Upper lobe of left lung (tissue), 4 donors: ENCODE data around the gene TMEM132C.

Experiments
- CTCF ChIP-seq, 6 experiments: fragments of 450-650 bp in 4 of 6; fragments of 200-600 bp in 2 of 6; sonication (generic) in 2 of 6; IDR thresholded peaks; one replicate each; pipeline ENCODE4 v1.5.1; 2016 to 2019; ENCODE audit warnings: antibody characterized with exemption in 6 of 6
- POLR2A ChIP-seq, 4 donors: fragments of 450-650 bp; IDR thresholded peaks; one replicate each; pipeline ENCODE4 v1.5.1; 2016 to 2017; ENCODE audit warnings: antibody characterized with exemption in 4 of 4, mild to moderate bottlenecking in 2 of 4

- TF ChIP-seq CTCF (IDR thresholded peaks at IDR 0.05) (no peak), POLR2A (IDR thresholded peaks at IDR 0.05) (no peak)
Observed at GRCh38 chr12:128356547-128356946, 89.6 kb downstream of the TMEM132C start.
